DOHH2 (cell line): Measurements from ENCODE around the gene ZNF20.
"Not testable (repeated sequence)": the region's sequence is repeated elsewhere in the genome, so short reads cannot be mapped to it uniquely, and the experiment has no call there.

Experiments used
- EZH2phosphoT487 ChIP-seq: fragments of 200-600 bp; sonication (generic); IDR thresholded peaks from 2 replicates; pipeline ENCODE4 v1.6.1; 2017; ENCODE audit warnings: borderline replicate concordance, mild to moderate bottlenecking, antibody characterized with exemption, low read length, moderate library complexity, mixed read lengths
- TF ChIP-seq, protein P1 (sequence below): fragments of 200-600 bp; sonication (generic); IDR thresholded peaks from one replicate; pipeline ENCODE4 v1.5.1; 2014; ENCODE audit warnings: antibody characterized with exemption, mild to moderate bottlenecking, low read depth, low read length; ENCODE audit not compliant: poor library complexity, severe bottlenecking

- TF ChIP-seq, protein P1, sequence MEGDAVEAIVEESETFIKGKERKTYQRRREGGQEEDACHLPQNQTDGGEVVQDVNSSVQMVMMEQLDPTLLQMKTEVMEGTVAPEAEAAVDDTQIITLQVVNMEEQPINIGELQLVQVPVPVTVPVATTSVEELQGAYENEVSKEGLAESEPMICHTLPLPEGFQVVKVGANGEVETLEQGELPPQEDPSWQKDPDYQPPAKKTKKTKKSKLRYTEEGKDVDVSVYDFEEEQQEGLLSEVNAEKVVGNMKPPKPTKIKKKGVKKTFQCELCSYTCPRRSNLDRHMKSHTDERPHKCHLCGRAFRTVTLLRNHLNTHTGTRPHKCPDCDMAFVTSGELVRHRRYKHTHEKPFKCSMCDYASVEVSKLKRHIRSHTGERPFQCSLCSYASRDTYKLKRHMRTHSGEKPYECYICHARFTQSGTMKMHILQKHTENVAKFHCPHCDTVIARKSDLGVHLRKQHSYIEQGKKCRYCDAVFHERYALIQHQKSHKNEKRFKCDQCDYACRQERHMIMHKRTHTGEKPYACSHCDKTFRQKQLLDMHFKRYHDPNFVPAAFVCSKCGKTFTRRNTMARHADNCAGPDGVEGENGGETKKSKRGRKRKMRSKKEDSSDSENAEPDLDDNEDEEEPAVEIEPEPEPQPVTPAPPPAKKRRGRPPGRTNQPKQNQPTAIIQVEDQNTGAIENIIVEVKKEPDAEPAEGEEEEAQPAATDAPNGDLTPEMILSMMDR = not testable (repeated sequence)
- TF ChIP-seq EZH2phosphoT487 = not testable (repeated sequence)
Measured at GRCh38 chr19:12083336-12083735, 56.8 kb downstream of the ZNF20 start.
